Uterus (tissue), 2 donors: ENCODE results near the gene GREB1.

Source experiments
- POLR2A ChIP-seq, 2 donors: fragments of 450-650 bp; IDR thresholded peaks; one replicate each; pipeline ENCODE4 v1.6.1; 2016; ENCODE audit warnings: antibody characterized with exemption in 2 of 2, mild to moderate bottlenecking in 1 of 2, moderate library complexity in 1 of 2
- TF ChIP-seq, protein P1 (sequence below), 4 experiments: fragments of 200-600 bp in 2 of 4; fragments of 450-650 bp in 2 of 4; sonication (generic) in 2 of 4; IDR thresholded peaks; one replicate each; pipeline ENCODE4 v1.5.1; 2016 to 2019; ENCODE audit warnings: antibody characterized with exemption in 4 of 4, mild to moderate bottlenecking in 2 of 4, moderate library complexity in 1 of 4

DNA sequence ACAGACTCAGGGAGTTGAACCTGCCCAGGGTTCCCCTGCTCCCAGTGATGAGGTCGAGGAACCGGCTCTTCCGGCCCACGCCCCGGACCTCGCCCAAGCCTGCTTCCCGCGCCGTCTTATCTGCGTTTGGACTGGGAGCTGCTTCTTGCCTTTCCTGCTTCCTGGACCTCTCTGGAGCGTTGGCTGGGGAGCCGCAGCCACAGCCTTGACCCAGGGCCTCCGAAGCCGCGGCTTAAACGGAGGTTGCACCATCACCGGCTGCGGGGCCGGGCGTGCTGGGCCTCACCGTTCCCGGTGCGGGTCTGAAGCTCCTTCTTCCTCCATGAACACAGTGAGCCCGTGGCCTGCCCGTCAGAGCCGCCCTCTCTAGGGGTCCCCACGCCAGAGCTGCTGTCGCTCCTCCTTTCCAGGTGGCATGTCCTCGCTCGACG is 122.8 kb downstream of the GREB1 start:
- TF ChIP-seq, protein P1, sequence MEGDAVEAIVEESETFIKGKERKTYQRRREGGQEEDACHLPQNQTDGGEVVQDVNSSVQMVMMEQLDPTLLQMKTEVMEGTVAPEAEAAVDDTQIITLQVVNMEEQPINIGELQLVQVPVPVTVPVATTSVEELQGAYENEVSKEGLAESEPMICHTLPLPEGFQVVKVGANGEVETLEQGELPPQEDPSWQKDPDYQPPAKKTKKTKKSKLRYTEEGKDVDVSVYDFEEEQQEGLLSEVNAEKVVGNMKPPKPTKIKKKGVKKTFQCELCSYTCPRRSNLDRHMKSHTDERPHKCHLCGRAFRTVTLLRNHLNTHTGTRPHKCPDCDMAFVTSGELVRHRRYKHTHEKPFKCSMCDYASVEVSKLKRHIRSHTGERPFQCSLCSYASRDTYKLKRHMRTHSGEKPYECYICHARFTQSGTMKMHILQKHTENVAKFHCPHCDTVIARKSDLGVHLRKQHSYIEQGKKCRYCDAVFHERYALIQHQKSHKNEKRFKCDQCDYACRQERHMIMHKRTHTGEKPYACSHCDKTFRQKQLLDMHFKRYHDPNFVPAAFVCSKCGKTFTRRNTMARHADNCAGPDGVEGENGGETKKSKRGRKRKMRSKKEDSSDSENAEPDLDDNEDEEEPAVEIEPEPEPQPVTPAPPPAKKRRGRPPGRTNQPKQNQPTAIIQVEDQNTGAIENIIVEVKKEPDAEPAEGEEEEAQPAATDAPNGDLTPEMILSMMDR (IDR thresholded peaks at IDR 0.05): no peak
- TF ChIP-seq POLR2A (IDR thresholded peaks at IDR 0.05): no peak
